HG02798 (cell line): Measurements from ENCODE around the gene ZNF417.
"Not testable (repeated sequence)": the region's sequence is repeated elsewhere in the genome, so short reads cannot be mapped to it uniquely, and the experiment has no call there.

Experiments used
- ATAC-seq: cut with Tn5 transposase; IDR thresholded peaks from one replicate; pipeline ENCODE4 v1.9.1; 2021; ENCODE audit warnings: mild to moderate bottlenecking; ENCODE audit not compliant: unreplicated experiment, poor library complexity

ZNF417 gene

GRCh38 chr19:57888107-57888559 is 28.3 kb downstream of the ZNF417 start:
- ATAC-seq: no peak

GRCh38 chr19:57887195-57887941 is 29.0 kb downstream of the ZNF417 start:
- ATAC-seq: no peak

GRCh38 chr19:57886046-57886445 is 30.3 kb downstream of the ZNF417 start:
- no peak for ATAC-seq

- ATAC-seq: not testable (repeated sequence)
Measured at GRCh38 chr19:57873883-57874799, 42.3 kb downstream of the ZNF417 start.

GRCh38 chr19:57872450-57872849 is 43.9 kb downstream of the ZNF417 start:
- no peak for ATAC-seq

GRCh38 chr19:57870225-57870624 is 46.2 kb downstream of the ZNF417 start:
- no peak for ATAC-seq

GRCh38 chr19:57869655-57870054 is 46.7 kb downstream of the ZNF417 start:
- ATAC-seq: not testable (repeated sequence)

GRCh38 chr19:57867868-57868492 is 48.4 kb downstream of the ZNF417 start:
- no peak for ATAC-seq
